ENCODE measurements around the gene LRRFIP2.
A peak's percentile ranks its signal among the peaks of the same experiment; 100 is the strongest.
"Not testable (repeated sequence)": the region's sequence is repeated elsewhere in the genome, so short reads cannot be mapped to it uniquely, and the experiment has no call there.

The LRRFIP2 gene, protein sequence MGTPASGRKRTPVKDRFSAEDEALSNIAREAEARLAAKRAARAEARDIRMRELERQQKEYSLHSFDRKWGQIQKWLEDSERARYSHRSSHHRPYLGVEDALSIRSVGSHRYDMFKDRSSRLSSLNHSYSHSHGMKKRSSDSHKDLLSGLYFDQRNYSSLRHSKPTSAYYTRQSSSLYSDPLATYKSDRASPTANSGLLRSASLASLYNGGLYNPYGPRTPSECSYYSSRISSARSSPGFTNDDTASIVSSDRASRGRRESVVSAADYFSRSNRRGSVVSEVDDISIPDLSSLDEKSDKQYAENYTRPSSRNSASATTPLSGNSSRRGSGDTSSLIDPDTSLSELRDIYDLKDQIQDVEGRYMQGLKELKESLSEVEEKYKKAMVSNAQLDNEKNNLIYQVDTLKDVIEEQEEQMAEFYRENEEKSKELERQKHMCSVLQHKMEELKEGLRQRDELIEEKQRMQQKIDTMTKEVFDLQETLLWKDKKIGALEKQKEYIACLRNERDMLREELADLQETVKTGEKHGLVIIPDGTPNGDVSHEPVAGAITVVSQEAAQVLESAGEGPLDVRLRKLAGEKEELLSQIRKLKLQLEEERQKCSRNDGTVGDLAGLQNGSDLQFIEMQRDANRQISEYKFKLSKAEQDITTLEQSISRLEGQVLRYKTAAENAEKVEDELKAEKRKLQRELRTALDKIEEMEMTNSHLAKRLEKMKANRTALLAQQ

GRCh38 chr3:37174532-37175126, at the start of gene LRRFIP2:
TSS of gene LRRFIP2 (minus strand) at chr3:37174582. CDS start at chr3:37148983, 25,599 bp downstream.
- no peak for DNase-seq

DNA sequence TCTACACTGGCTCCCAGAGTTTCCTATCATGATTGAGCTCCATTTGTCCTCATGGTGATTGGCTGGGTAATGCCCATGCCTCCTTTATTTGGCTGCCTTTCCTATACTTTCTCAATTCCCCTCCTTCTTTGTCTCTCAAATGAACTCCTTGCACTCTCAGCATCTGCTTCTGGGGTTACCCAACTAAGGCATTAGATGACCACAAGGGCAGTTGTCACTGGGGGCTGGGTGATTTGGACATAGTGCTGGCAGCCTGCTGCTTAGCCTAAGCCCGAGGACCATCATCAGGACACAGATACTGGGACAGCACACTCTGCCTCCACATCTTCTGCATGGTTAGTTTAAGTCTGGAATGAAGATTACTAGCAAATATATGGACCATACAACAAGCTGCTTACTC, 49.2 kb upstream of the LRRFIP2 start:
- DNase-seq, result no peak

- DNase-seq, result no peak
These were observed 48.8 kb upstream of the LRRFIP2 start for GRCh38 chr3:37223141-37223558.

DNA sequence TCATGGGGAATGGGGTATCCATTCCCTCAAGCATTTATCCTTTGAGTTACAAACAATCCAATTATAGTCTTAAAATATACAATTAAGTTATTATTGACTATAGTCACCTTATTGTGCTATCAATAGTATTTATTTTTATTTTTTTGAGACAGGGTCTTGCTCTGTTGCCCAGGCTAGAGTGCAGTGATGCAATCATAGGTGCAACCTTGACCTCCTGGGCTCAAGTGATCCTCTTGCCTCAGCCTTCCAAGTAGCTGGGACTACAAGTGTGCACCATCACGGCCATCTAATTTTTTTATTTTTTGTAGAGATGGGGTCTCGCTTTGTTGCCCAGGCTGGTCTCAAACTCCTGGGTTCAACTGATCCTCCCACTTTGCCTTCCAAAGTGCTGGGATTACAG, 48.2 kb upstream of the LRRFIP2 start:
- DNase-seq, result not testable (repeated sequence)

DNA sequence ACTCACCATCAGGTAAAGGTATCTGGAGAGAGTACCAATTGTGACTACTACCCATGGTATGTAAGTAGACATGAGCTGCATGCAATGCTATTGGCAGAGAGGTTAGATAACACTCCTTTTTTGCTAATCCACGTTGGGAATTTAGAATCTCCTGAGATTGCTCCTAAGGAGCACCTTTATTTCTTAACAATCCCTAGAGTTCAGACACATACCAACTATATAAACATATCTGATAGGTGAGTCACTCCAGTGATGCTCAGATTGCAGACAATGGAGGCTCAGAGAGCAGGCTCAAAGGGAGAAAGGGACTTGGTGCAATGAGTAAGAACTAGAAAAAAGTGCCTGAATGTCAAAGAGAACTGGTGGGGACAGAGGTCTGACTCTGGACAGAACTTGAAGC, 47.0 kb upstream of the LRRFIP2 start:
- no peak for DNase-seq

- DNase-seq, result no peak
These were observed 44.9 kb upstream of the LRRFIP2 start for GRCh38 chr3:37219266-37219665.

GRCh38 chr3:37218206-37218605, 43.8 kb upstream of the LRRFIP2 start:
- no peak for DNase-seq

DNA sequence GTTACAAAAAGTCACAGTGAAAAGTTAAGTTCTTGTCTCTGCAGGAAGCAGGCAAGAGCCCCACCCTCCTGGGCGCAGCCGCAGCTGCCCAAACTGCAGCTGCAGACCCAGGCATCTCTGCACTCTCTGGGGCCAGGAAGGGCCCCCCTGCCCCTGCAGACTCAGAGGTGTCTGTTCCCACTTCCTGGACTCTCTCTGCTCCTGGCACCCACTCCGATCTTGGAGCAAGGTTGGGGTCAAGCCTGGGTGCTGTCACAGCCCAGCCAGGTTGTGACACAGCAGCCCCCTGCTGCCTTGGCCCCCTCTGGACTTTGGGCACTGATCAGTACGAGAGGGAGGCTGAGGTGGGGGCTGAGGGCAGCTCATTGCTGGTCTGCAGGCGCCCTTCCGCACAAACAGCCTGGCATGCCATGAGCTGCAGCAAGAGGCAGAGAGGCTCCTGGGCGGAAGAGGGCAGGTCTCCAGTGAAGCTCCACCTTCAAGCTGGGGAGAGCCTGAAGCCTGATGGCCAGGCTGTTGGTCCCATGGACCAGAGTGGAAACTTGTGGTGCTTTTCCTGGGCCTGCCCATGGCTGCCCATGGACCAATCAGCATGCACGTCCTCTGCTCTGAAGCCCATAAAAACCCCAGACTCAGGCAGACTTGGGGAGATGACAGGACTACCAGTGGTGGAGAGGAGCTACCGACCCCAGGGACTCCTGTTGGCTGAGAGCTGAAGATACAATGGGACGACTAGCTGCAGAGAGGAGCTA, 42.9 kb upstream of the LRRFIP2 start:
- DNase-seq, result no peak

- no peak for DNase-seq
These were observed 42.3 kb upstream of the LRRFIP2 start for GRCh38 chr3:37216597-37217097.

- DNase-seq, result no peak
These were observed 39.7 kb upstream of the LRRFIP2 start for GRCh38 chr3:37214076-37214475.

DNA sequence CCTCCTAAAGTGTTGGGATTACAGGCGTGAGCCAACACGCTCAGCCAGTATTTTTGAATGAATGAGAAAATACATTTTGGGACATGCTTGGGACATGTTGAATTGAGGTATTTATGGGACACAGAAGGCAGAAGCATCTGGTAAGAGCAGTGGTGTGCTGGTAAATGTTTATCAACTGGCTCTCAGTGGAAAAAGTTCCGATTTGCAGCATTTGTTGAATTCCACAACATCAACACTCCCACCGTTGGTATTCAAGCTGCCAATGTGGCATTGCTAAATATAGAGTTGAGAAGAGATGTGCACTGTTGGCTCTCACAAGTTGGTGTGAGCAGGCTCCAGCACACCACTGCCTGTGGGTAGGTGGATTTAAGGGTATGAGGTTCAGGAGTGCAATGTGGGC, 35.8 kb upstream of the LRRFIP2 start:
- DNase-seq, result no peak

DNA sequence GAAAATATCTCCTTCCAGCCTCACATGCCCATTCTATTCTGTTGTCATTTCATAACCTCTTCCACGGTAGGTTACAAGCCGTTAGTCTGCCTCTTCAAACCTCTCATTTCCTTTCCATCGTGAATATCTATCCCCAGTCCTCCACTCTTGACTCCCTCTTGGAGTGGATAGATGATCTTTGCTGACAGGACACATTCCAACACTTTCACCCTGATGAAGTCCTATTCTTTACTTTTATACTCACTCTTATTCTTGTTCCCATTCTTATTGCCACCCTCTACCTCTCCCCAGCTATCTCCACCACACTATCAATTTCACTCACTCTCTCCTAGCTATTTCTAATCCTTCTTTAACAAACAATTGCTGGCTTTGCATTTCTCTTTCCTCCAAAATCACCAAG, 34.2 kb upstream of the LRRFIP2 start:
- not testable (repeated sequence) for DNase-seq

DNA sequence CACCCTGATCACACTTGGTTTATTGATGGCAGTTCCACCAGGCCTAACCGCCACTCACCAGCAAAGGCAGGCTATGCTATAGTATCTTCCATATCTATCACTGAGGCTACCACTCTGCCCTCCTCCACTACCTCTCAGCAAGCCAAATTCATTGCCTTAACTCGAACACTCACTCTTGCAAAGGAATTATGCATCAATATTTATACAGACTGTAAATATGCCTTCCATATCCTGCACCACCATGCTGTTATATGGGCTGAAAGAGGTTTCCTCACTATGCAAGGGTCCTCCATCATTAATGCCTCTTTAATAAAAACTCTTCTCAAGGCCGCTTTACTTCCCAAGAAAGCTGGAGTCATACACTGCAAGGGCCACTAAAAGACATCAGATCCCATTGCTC, 33.6 kb upstream of the LRRFIP2 start:
- DNase-seq, result not testable (repeated sequence)

DNA sequence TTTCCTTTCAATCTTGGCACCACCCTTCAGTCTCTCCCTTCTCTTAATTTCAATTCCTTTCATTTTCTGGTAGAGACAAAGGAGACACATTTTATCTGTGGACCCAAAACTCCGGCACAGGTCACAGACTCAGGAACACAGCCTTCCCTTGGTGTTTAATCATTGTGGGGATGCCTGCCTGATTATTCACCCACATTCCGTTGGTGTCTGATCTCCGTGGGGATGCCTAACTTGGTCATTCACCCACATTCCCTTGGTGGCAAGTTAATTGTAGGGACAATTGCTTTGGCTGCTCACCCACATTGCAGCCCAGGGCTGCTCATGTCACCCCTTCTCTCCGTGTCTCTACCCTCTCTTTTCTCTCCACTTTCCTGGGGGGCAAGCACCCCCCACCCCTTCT, 31.7 kb upstream of the LRRFIP2 start:
- DNase-seq, result not testable (repeated sequence)

GRCh38 chr3:37204314-37204713, 29.9 kb upstream of the LRRFIP2 start:
- DNase-seq, result no peak

DNA sequence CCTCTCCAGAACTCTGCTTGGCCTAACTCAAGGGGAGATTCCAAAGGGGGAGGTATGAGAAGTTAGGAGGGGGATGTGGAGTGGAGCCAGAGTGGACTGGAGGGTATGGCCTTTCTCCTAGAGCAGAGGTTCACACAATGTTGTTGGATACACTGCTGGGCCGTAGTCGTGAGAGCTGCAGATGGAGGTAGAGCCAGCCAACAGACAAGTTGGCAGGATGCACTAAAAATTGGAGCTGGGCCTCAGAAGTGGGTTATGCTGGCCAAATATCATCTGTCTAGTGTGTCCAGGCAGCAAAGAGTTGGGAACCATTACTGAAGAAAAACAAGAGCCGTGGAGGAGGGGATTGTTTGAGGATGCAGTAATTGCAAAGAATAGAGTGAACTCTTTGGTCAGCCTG, 27.7 kb upstream of the LRRFIP2 start:
- no peak for DNase-seq

- DNase-seq, result no peak
These were observed 25.8 kb upstream of the LRRFIP2 start for GRCh38 chr3:37200141-37200540.

GRCh38 chr3:37198996-37199395, 24.6 kb upstream of the LRRFIP2 start:
- DNase-seq, result no peak

DNA sequence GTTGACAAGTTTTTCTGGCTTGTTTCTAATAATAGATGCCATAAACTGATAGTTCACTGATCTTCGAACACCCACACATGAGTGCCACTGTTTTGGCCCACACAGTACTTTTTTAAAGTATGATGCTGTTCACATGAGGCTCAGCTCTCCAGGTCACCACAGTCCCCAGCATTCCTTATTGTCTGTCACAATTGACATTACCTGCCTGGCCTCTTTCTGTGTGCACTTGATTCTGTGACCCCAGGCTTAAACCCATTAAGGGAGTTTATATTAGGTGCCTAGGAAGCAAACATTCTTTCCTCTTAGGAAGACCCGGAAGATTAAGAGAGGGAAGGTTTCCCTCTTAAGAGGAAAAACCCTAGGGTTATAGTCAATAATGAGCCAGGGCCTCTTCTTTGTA, 24.2 kb upstream of the LRRFIP2 start:
- DNase-seq, result no peak

- DNase-seq, result peak; percentile 60
These were observed 23.5 kb upstream of the LRRFIP2 start for GRCh38 chr3:37197810-37198371.

- DNase-seq, result no peak
These were observed 20.2 kb upstream of the LRRFIP2 start for GRCh38 chr3:37194533-37194932.

DNA sequence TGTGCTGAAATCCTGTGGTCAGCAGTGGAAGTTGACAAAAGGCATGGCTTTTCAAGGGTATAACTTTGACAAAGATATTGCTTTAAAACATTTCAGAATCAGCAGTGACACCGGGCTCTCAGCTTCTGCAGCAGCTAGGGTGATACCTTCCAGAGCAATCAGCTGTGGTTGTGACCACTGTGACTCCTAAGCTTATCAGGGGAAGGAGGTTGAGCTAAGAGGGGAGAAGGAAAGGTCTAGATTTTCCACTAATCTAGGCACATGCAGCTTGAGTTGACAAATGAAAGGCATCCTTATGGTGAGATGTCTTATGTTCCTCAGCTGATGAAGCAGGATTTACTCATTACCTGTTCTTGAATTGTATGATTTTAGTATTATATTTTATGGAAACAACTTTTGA, 16.3 kb upstream of the LRRFIP2 start:
- no peak for DNase-seq

- DNase-seq, result no peak
These were observed 14.7 kb upstream of the LRRFIP2 start for GRCh38 chr3:37189109-37189508.

Data from amniotic stem cell (primary cell).